ENCODE data around the gene PAX3.

The PAX3 gene

GRCh38 chr2:222332116-222332515 is 33.3 kb upstream of the PAX3 start:
- DNase-seq (ENCODE audit: extremely low read depth, low read depth), result no peak
- no peak for TF ChIP-seq CTCF (IDR thresholded peaks at IDR 0.05; ENCODE audit: low read depth, low read length)

DNA sequence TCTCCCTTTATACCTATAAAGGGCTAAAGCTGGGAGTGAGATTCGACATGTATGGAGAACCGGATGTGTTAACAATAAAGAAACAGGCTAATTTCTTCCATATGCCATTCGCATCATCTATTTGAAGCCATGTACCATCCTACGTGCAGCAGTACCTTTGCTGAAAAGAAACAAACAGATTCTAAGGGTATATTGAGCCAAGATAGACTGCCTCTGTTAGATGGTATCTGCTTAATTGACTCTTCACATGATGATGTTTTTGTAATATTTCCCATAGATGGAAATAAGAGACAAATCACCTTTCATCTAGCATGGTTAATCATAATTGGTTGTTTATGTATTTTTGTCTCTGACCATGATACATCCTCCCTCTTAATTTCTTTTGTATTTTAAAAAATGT is 32.1 kb upstream of the PAX3 start:
- no peak for DNase-seq (ENCODE audit: extremely low read depth, low read depth)
- TF ChIP-seq CTCF (IDR thresholded peaks at IDR 0.05; ENCODE audit: low read depth, low read length), result no peak

- no peak for TF ChIP-seq CTCF (IDR thresholded peaks at IDR 0.05; ENCODE audit: low read depth, low read length)
- DNase-seq (ENCODE audit: extremely low read depth, low read depth), result no peak
These were observed 23.4 kb upstream of the PAX3 start for GRCh38 chr2:222322236-222322635.

- no peak for TF ChIP-seq CTCF (IDR thresholded peaks at IDR 0.05; ENCODE audit: low read depth, low read length)
- no peak for DNase-seq (ENCODE audit: extremely low read depth, low read depth)
These were observed 21.9 kb upstream of the PAX3 start for GRCh38 chr2:222320436-222321395.

GRCh38 chr2:222319586-222320435 is 21.0 kb upstream of the PAX3 start:
- no peak for TF ChIP-seq CTCF (IDR thresholded peaks at IDR 0.05; ENCODE audit: low read depth, low read length)

DNA sequence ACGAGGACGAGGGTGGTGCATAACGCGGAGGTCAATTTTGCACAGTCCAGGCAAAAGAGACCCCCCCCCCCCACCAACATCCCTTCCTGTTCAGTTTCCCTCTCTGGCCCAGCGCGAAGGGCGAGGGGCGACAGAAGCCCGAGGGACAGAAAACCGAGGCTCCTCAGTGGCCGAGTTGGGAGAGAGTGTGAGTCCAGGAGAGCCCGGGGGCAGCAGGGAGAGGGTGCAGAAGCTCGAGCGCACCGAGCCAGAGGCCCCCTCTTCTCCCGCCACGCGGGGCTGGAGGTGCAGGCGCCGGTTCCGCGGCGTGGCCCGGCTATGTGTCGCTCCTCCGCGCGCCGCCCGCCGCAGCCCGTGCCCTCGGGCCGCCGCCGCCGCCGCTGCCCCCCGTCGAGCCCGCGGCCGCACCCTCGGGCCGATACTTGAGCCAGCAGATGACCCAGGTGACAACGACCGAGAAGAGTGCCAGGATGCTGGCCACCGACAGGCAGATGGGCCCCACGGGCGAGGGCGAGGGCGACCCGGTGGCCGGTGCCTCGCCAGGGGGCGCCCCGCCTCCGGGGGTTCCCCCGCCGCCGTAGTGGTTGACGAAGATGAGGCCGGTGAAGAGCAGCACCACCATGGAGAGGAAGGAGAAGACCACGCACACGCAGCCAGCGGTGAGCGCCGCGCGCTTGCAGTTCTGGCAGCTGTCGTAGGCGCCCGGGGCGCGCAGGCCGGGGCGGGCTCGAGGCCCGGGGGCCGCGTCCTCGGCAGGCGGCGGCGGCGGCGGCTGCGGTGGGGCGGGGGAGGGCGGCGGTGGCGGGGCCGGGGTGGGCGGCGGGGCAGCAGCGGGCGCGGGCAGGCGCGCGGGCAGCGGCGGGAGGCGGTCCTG is 20.2 kb upstream of the PAX3 start:
- no peak for DNase-seq (ENCODE audit: extremely low read depth, low read depth)
- TF ChIP-seq CTCF (IDR thresholded peaks at IDR 0.05; ENCODE audit: low read depth, low read length), result no peak; the same call in 1 of the 2 replicates

More at GRCh38 chr2:222319586-222320435, 21.0 kb upstream of the PAX3 start:
- no peak for DNase-seq (ENCODE audit: extremely low read depth, low read depth)

Data from AG09319 (cell line).